ENCODE data around the gene PGM5. TPM values are rescaled to one million over a fixed set of nuclear protein-coding genes. Genes with fewer than 3 reads are reported as not detected.

PGM5 gene
- total RNA-seq, 1 experiment from 2014 or later: 4.2 TPM

- intact Hi-C loops (cut with micrococcal nuclease; ENCODE audit: unreplicated experiment): no loop called here
These were observed 152.1 kb downstream of the PGM5 start for GRCh38 chr9:68508547-68508946.

GRCh38 chr9:68509689-68510088 is 153.3 kb downstream of the PGM5 start:
- ChIA-PET POLR2A (no interaction called here), CTCF (no interaction called here)
- H3K9me3 Mint-ChIP-seq (ENCODE audit: unreplicated experiment): no peaks in the 10 kb centered on the region
- BruUV-seq (replicated peaks): no TSS peak
- DNase-seq: no peak
- intact Hi-C loops (cut with micrococcal nuclease; ENCODE audit: unreplicated experiment): no loop called here
- no peak for TF ChIP-seq CTCF (IDR thresholded peaks at IDR 0.05; ENCODE audit: insufficient read depth in 1 of 2, low read depth in 1 of 2, low read length in 1 of 2, severe bottlenecking in 1 of 2, unreplicated experiment in 1 of 2)
- no peak overlapping the region for H3K4me3 Mint-ChIP-seq (ENCODE audit: unreplicated experiment)
- Histone ChIP-seq H3K4me3 (ENCODE audit: low read depth, low read length) (no peak overlapping the region), H3K36me3 (ENCODE audit: control insufficient read depth, insufficient read depth, low read length) (no peaks in the 10 kb centered on the region), H3K9me3 (no peaks in the 10 kb centered on the region), H3K27me3 (replicated peaks; ENCODE audit: control insufficient read depth, insufficient read depth, low read length) (no peaks in the 10 kb centered on the region), H3K4me1 (no peaks in the 10 kb centered on the region)
- no peaks in the 10 kb centered on the region for H3K4me1 Mint-ChIP-seq (ENCODE audit: low read depth, unreplicated experiment)
- H3K36me3 Mint-ChIP-seq (ENCODE audit: insufficient read depth, unreplicated experiment): no peaks in the 10 kb centered on the region
- H3K27me3 Mint-ChIP-seq (ENCODE audit: insufficient read depth, unreplicated experiment): no peaks in the 10 kb centered on the region
- no peak overlapping the region for H3K27ac Mint-ChIP-seq (ENCODE audit: unreplicated experiment)

More at GRCh38 chr9:68508547-68508946, 152.1 kb downstream of the PGM5 start:
- POLR2A ChIA-PET: no interaction called here
- Mint-ChIP-seq H3K9me3 (ENCODE audit: unreplicated experiment) (no peaks in the 10 kb centered on the region), H3K27me3 (ENCODE audit: insufficient read depth, unreplicated experiment) (no peaks in the 10 kb centered on the region), H3K36me3 (ENCODE audit: insufficient read depth, unreplicated experiment) (no peaks in the 10 kb centered on the region), H3K4me1 (ENCODE audit: low read depth, unreplicated experiment) (no peaks in the 10 kb centered on the region), H3K4me3 (ENCODE audit: unreplicated experiment) (no peak overlapping the region), H3K27ac (ENCODE audit: unreplicated experiment) (no peak overlapping the region)
- H3K36me3 ChIP-seq (ENCODE audit: control insufficient read depth, insufficient read depth, low read length): no peaks in the 10 kb centered on the region
- H3K4me3 ChIP-seq (ENCODE audit: low read depth, low read length): no peak overlapping the region
- DNase-seq: no peak
- no peak for TF ChIP-seq CTCF (IDR thresholded peaks at IDR 0.05; ENCODE audit: insufficient read depth in 1 of 2, low read depth in 1 of 2, low read length in 1 of 2, severe bottlenecking in 1 of 2, unreplicated experiment in 1 of 2)
- H3K4me1 ChIP-seq: no peaks in the 10 kb centered on the region
- H3K9me3 ChIP-seq: no peaks in the 10 kb centered on the region
- CTCF ChIA-PET: no interaction called here
- no TSS peak for BruUV-seq (replicated peaks)
- no peaks in the 10 kb centered on the region for H3K27me3 ChIP-seq (replicated peaks; ENCODE audit: control insufficient read depth, insufficient read depth, low read length)

GRCh38 chr9:68513385-68513784 is 157.0 kb downstream of the PGM5 start:
- H3K27me3 Mint-ChIP-seq (ENCODE audit: insufficient read depth, unreplicated experiment): no peaks in the 10 kb centered on the region
- H3K4me3 Mint-ChIP-seq (ENCODE audit: unreplicated experiment): no peak overlapping the region
- H3K36me3 ChIP-seq (ENCODE audit: control insufficient read depth, insufficient read depth, low read length): no peaks in the 10 kb centered on the region
- H3K4me3 ChIP-seq (ENCODE audit: low read depth, low read length): no peak overlapping the region
- H3K4me1 ChIP-seq: no peaks in the 10 kb centered on the region
- H3K36me3 Mint-ChIP-seq (ENCODE audit: insufficient read depth, unreplicated experiment): no peaks in the 10 kb centered on the region
- no peak for DNase-seq
- ChIA-PET CTCF (no interaction called here), POLR2A (no interaction called here)
- TF ChIP-seq CTCF (IDR thresholded peaks at IDR 0.05; ENCODE audit: insufficient read depth in 1 of 2, low read depth in 1 of 2, low read length in 1 of 2, severe bottlenecking in 1 of 2, unreplicated experiment in 1 of 2): no peak
- intact Hi-C loops (cut with micrococcal nuclease; ENCODE audit: unreplicated experiment): no loop called here
- H3K9me3 ChIP-seq: no peaks in the 10 kb centered on the region
- BruUV-seq (replicated peaks): no TSS peak
- H3K27me3 ChIP-seq (replicated peaks; ENCODE audit: control insufficient read depth, insufficient read depth, low read length): no peaks in the 10 kb centered on the region
- H3K27ac Mint-ChIP-seq (ENCODE audit: unreplicated experiment): no peak overlapping the region
- H3K9me3 Mint-ChIP-seq (ENCODE audit: unreplicated experiment): no peaks in the 10 kb centered on the region
- H3K4me1 Mint-ChIP-seq (ENCODE audit: low read depth, unreplicated experiment): no peaks in the 10 kb centered on the region
